Activated naive CD4-positive, alpha-beta T cell treated with anti-CD3 and anti-CD28 coated beads, Interleukin-2, amount 50 U/mL, for 24 hours (primary cell): ENCODE measurements around the gene ITGA11.

Source experiments
- H3K27ac Mint-ChIP-seq: one replicate; pipeline ENCODE4 v1.8.0; 2021; ENCODE audit warnings: mild to moderate bottlenecking, mixed read lengths
- H3K27me3 Mint-ChIP-seq: one replicate; pipeline ENCODE4 v1.8.0; 2021; ENCODE audit warnings: mixed read lengths
- H3K36me3 Mint-ChIP-seq: one replicate; pipeline ENCODE4 v1.8.0; 2021; ENCODE audit warnings: mixed read lengths
- H3K4me1 Mint-ChIP-seq: one replicate; pipeline ENCODE4 v1.8.0; 2021; ENCODE audit warnings: mixed read lengths
- H3K4me3 Mint-ChIP-seq: one replicate; pipeline ENCODE4 v1.8.0; 2021; ENCODE audit warnings: mild to moderate bottlenecking, mixed read lengths
- H3K9me3 Mint-ChIP-seq: one replicate; pipeline ENCODE4 v1.8.0; 2021; ENCODE audit warnings: mixed read lengths

Gene ITGA11

GRCh38 chr15:68353421-68354135, 78.4 kb downstream of the ITGA11 start:
- Mint-ChIP-seq H3K4me3 (no peak overlapping the region), H3K27me3 (no peaks in the 10 kb centered on the region), H3K4me1 (peaks cover 11% of the 10 kb centered on the region), H3K9me3 (no peaks in the 10 kb centered on the region), H3K27ac (peak overlapping the region; percentile 97), H3K36me3 (no peaks in the 10 kb centered on the region)

- Mint-ChIP-seq H3K4me3 (peak overlapping the region; percentile 51), H3K27ac (peak overlapping the region; percentile 97), H3K9me3 (no peaks in the 10 kb centered on the region)
These were observed 79.4 kb downstream of the ITGA11 start for GRCh38 chr15:68352401-68353062.

GRCh38 chr15:68349151-68349550, 82.8 kb downstream of the ITGA11 start:
- peaks cover 11% of the 10 kb centered on the region for H3K4me1 Mint-ChIP-seq
- H3K4me3 Mint-ChIP-seq, result no peak overlapping the region
- no peak overlapping the region for H3K27ac Mint-ChIP-seq
- no peaks in the 10 kb centered on the region for H3K27me3 Mint-ChIP-seq
- no peaks in the 10 kb centered on the region for H3K9me3 Mint-ChIP-seq
- no peaks in the 10 kb centered on the region for H3K36me3 Mint-ChIP-seq

More at GRCh38 chr15:68352401-68353062, 79.4 kb downstream of the ITGA11 start:
- Mint-ChIP-seq H3K27me3 (no peaks in the 10 kb centered on the region), H3K36me3 (no peaks in the 10 kb centered on the region), H3K4me1 (peaks cover 11% of the 10 kb centered on the region)

- Mint-ChIP-seq H3K36me3 (no peaks in the 10 kb centered on the region), H3K9me3 (no peaks in the 10 kb centered on the region), H3K27ac (no peak overlapping the region), H3K4me3 (no peak overlapping the region), H3K4me1 (peaks cover 11% of the 10 kb centered on the region), H3K27me3 (no peaks in the 10 kb centered on the region)
These were observed 83.4 kb downstream of the ITGA11 start for GRCh38 chr15:68348606-68349005.

- Mint-ChIP-seq H3K4me1 (peaks cover 10% of the 10 kb centered on the region), H3K27ac (no peak overlapping the region), H3K9me3 (no peaks in the 10 kb centered on the region), H3K4me3 (no peak overlapping the region), H3K27me3 (no peaks in the 10 kb centered on the region), H3K36me3 (no peaks in the 10 kb centered on the region)
These were observed 83.9 kb downstream of the ITGA11 start for GRCh38 chr15:68348081-68348480.

- Mint-ChIP-seq H3K27ac (no peak overlapping the region), H3K9me3 (no peaks in the 10 kb centered on the region), H3K36me3 (no peaks in the 10 kb centered on the region), H3K27me3 (no peaks in the 10 kb centered on the region), H3K4me3 (no peak overlapping the region), H3K4me1 (peaks cover 3% of the 10 kb centered on the region)
These were observed 84.6 kb downstream of the ITGA11 start for GRCh38 chr15:68347392-68347791.

GRCh38 chr15:68346979-68347378, 85.0 kb downstream of the ITGA11 start:
- H3K4me3 Mint-ChIP-seq, result no peak overlapping the region
- no peak overlapping the region for H3K27ac Mint-ChIP-seq
- H3K27me3 Mint-ChIP-seq, result no peaks in the 10 kb centered on the region
- H3K4me1 Mint-ChIP-seq, result no peaks in the 10 kb centered on the region
- no peaks in the 10 kb centered on the region for H3K9me3 Mint-ChIP-seq
- H3K36me3 Mint-ChIP-seq, result no peaks in the 10 kb centered on the region

- Mint-ChIP-seq H3K36me3 (no peaks in the 10 kb centered on the region), H3K4me1 (no peaks in the 10 kb centered on the region), H3K4me3 (no peak overlapping the region), H3K27ac (no peak overlapping the region), H3K9me3 (no peaks in the 10 kb centered on the region), H3K27me3 (no peaks in the 10 kb centered on the region)
These were observed 86.5 kb downstream of the ITGA11 start for GRCh38 chr15:68345481-68345880.

GRCh38 chr15:68344600-68344999, 87.4 kb downstream of the ITGA11 start:
- no peaks in the 10 kb centered on the region for H3K27me3 Mint-ChIP-seq
- no peaks in the 10 kb centered on the region for H3K9me3 Mint-ChIP-seq
- H3K27ac Mint-ChIP-seq, result no peak overlapping the region
- no peaks in the 10 kb centered on the region for H3K36me3 Mint-ChIP-seq
- no peaks in the 10 kb centered on the region for H3K4me1 Mint-ChIP-seq
- no peak overlapping the region for H3K4me3 Mint-ChIP-seq

GRCh38 chr15:68343579-68344225, 88.3 kb downstream of the ITGA11 start:
- no peak overlapping the region for H3K27ac Mint-ChIP-seq

GRCh38 chr15:68341760-68342725, 89.9 kb downstream of the ITGA11 start:
- no peaks in the 10 kb centered on the region for H3K27me3 Mint-ChIP-seq
- no peaks in the 10 kb centered on the region for H3K9me3 Mint-ChIP-seq
- no peaks in the 10 kb centered on the region for H3K36me3 Mint-ChIP-seq
- H3K4me1 Mint-ChIP-seq, result no peaks in the 10 kb centered on the region
- no peak overlapping the region for H3K27ac Mint-ChIP-seq
- H3K4me3 Mint-ChIP-seq, result no peak overlapping the region

More at GRCh38 chr15:68343579-68344225, 88.3 kb downstream of the ITGA11 start:
- H3K4me3 Mint-ChIP-seq, result no peak overlapping the region
- H3K9me3 Mint-ChIP-seq, result no peaks in the 10 kb centered on the region
- H3K4me1 Mint-ChIP-seq, result no peaks in the 10 kb centered on the region
- H3K27me3 Mint-ChIP-seq, result no peaks in the 10 kb centered on the region
- no peaks in the 10 kb centered on the region for H3K36me3 Mint-ChIP-seq

GRCh38 chr15:68340726-68341671, 91.0 kb downstream of the ITGA11 start:
- no peak overlapping the region for H3K4me3 Mint-ChIP-seq
- H3K4me1 Mint-ChIP-seq, result no peaks in the 10 kb centered on the region
- no peaks in the 10 kb centered on the region for H3K9me3 Mint-ChIP-seq
- no peak overlapping the region for H3K27ac Mint-ChIP-seq
- no peaks in the 10 kb centered on the region for H3K27me3 Mint-ChIP-seq
- no peaks in the 10 kb centered on the region for H3K36me3 Mint-ChIP-seq

GRCh38 chr15:68339481-68339880, 92.5 kb downstream of the ITGA11 start:
- H3K36me3 Mint-ChIP-seq, result no peaks in the 10 kb centered on the region
- no peaks in the 10 kb centered on the region for H3K27me3 Mint-ChIP-seq
- H3K4me1 Mint-ChIP-seq, result no peaks in the 10 kb centered on the region
- no peak overlapping the region for H3K4me3 Mint-ChIP-seq
- no peak overlapping the region for H3K27ac Mint-ChIP-seq
- no peaks in the 10 kb centered on the region for H3K9me3 Mint-ChIP-seq

GRCh38 chr15:68337826-68338225, 94.1 kb downstream of the ITGA11 start:
- no peaks in the 10 kb centered on the region for H3K4me1 Mint-ChIP-seq
- no peaks in the 10 kb centered on the region for H3K9me3 Mint-ChIP-seq
- no peak overlapping the region for H3K27ac Mint-ChIP-seq
- no peak overlapping the region for H3K4me3 Mint-ChIP-seq
- no peaks in the 10 kb centered on the region for H3K36me3 Mint-ChIP-seq
- no peaks in the 10 kb centered on the region for H3K27me3 Mint-ChIP-seq
